ENCODE data around the gene MAP1B. TPM values are rescaled to one million over a fixed set of nuclear protein-coding genes. Genes with fewer than 3 reads are reported as not detected.

Gene MAP1B
- total and polyA plus RNA-seq, 9 of the 15 experiments (the other 6 are each of a cell fraction or from before 2014, with no cell fraction given) = 5.2 to 66.1 (median 17.3) TPM

GRCh38 chr5:72151646-72152045 is 44.4 kb downstream of the MAP1B start:
- Histone ChIP-seq H3K4me3 (no peak overlapping the region), H3K9ac (ENCODE audit: insufficient read depth in 1 of 2, low read depth in 2 of 2, low read length in 2 of 2) (no peak overlapping the region), H4K20me1 (replicated peaks; ENCODE audit: control insufficient read depth, insufficient read depth, low read length) (no peaks in the 10 kb centered on the region), H3K9me1 (ENCODE audit: control insufficient read depth, insufficient read depth, low read length) (no peaks in the 10 kb centered on the region), H3K4me1 (replicated peaks in 1 of 2; ENCODE audit: control insufficient read depth in 2 of 2, insufficient read depth in 2 of 2, low read length in 2 of 2) (peaks cover 9% of the 10 kb centered on the region in 2 experiments; a peak in 4 of 5 replicates), H3K9me3 (replicated peaks; ENCODE audit: control insufficient read depth, insufficient read depth, low read depth, low read length) (no peaks in the 10 kb centered on the region), H3K4me2 (ENCODE audit: insufficient read depth, low read length) (no peak overlapping the region), H3K27me3 (ENCODE audit: control insufficient read depth in 2 of 2, insufficient read depth in 2 of 2, low read length in 2 of 2) (no peaks in the 10 kb centered on the region), H3K79me2 (ENCODE audit: control insufficient read depth, insufficient read depth, low read length) (no peaks in the 10 kb centered on the region; the same call in 2 of the 3 replicates), H2AFZ (ENCODE audit: low read depth, low read length) (no peak overlapping the region), H3K27ac (ENCODE audit: extremely low read depth, low read depth, low read length) (no peak overlapping the region), H3K36me3 (ENCODE audit: control insufficient read depth, insufficient read depth, low read length) (no peaks in the 10 kb centered on the region; the same call in 1 of the 3 replicates)
- intact Hi-C loops (cut with micrococcal nuclease) (no loop called here), in situ Hi-C loops (cut with MboI) (no loop called here)
- FAIRE-seq = no peak
- 22% methylated on average over 1 of the region's 1 CpG for WGBS (ENCODE audit: insufficient coverage, low coverage, missing lambda C conversion rate)
- ATAC-seq = peak; percentile 35
- peak in 1 of 4 experiments; percentile 10 for DNase-seq (ENCODE audit: extremely low read depth in 1 of 4, low spot score in 3 of 4)
- TF ChIP-seq RCOR1 (IDR thresholded peaks at IDR 0.05; ENCODE audit: borderline replicate concordance in 1 of 2, low read depth in 2 of 2, low read length in 2 of 2) = 0 out of 4 replicates have a peak, but pooled peaks of 1 of the 2 experiments have one; percentile 6
- TF ChIP-seq CREM (IDR thresholded peaks at IDR 0.05; ENCODE audit: low read depth) = no peak
- no peak for TF ChIP-seq FOXA1 (IDR thresholded peaks at IDR 0.05; ENCODE audit: borderline replicate concordance)
- peak; percentile 57 for TF ChIP-seq MEIS2 (IDR thresholded peaks at IDR 0.05; ENCODE audit: partially characterized antibody)
- TF ChIP-seq GTF2B (IDR thresholded peaks at IDR 0.05; ENCODE audit: extremely low read depth, insufficient read length) = no peak
- TF ChIP-seq ZNF121 (CRISPR knock-in tag; conservative IDR thresholded peaks at IDR 0.05) = no peak
- no peak for TF ChIP-seq CBX8 (IDR thresholded peaks at IDR 0.05; ENCODE audit: borderline replicate concordance, extremely low read depth, low read depth, low read length, poor library complexity, severe bottlenecking)
- no peak for TF ChIP-seq PBX2 (CRISPR knock-in tag; IDR thresholded peaks at IDR 0.05; ENCODE audit: low read depth)
- peak; percentile 80 for TF ChIP-seq PBX2 (tag; conservative IDR thresholded peaks at IDR 0.05; ENCODE audit: low read depth)
- TF ChIP-seq FOXJ2 (tag; IDR thresholded peaks at IDR 0.05) = 0 out of 2 replicates have a peak, but pooled peaks have one; percentile 37
- no peak for TF ChIP-seq WHSC1 (IDR thresholded peaks at IDR 0.05; ENCODE audit: low read length)
- CTCF ChIA-PET (ENCODE audit: low intra/inter-chr PET ratio) = no interaction called here
- POLR2A ChIA-PET = interaction anchor here (1.1 kb wide), 1 partner anchor 27 kb away, joined by 3 read pairs; no protein-coding TSS in a partner anchor
- no TSS peak for BruUV-seq (replicated peaks)

All from K562 (cell line).